CD4-positive, alpha-beta T cell treated with Interleukin-17A for 1 hour (primary cell): ENCODE data around the gene SLC22A17.

Source experiments
- DNase-seq: peaks from one replicate; pipeline ENCODE4 v3.0.0-alpha.2; 2020

SLC22A17 gene

DNA sequence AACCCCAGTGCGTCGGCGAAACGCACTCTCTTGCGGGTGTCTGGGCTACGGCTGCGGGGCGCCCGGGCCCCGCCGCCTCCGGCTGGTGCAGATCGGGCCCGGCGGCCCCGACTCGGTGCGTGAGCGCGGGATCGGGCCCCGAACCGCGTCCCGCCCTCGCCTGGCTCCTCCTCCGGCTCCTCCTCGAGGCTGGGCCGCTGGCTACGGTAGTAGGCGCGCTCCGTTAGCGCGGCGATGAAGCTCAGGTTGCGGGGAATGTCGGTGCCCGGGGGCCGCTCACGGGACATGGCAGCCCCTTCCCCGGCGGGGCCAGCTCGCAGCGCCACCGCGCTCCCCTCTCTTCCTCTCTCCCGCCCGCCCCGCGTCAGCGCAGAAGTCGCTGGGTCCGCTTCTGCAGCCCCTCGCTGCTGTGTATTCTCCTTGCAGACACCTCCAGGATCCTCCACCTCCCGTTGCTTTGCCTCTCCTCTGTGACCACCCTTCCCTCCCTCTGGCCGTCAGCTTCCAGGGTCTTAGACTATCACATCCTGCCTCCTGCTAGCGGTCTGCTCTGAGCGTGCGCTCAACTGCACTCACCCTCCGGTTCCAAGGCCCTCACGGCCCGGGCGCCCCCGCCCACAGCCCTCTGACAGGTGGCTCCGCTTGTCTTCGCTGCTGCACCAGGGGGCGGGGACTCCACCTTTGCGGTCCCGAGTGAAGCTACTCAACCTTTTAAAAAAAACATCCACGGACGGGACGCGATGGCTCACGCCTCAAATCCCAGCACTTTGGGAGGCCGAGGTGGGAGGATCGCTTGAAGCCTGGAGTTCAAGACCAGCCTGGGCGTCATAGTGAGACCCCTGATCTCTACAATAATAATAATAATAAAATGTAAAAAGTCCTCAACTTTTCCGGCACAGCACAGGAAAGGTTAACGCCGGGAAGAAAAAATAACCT lies 50.1 kb downstream of the SLC22A17 start, which contains the start of gene PPP1R3E:
Gene PPP1R3E (minus strand): TSS at position 570 of the 936 bp plus-strand sequence. CDS start 283 bp downstream, at position 287.
- DNase-seq: peak; percentile 88

DNA sequence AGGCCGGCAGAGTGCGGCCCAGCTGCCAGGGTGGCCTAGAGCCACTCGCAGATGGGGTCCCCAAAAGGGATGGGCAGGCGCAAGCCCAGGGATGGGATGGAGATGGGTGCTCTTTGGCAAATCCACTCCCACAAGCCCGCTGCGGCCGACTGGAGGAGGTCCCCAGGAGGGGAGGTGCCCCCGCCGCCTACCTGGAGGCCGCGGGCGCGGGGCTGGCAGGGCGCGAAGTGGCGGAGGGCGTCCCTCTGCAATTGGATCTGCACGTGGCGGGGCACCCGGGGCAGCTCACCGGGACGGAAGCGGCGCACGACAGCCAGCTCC lies 50.8 kb downstream of the SLC22A17 start:
- DNase-seq: no peak

DNA sequence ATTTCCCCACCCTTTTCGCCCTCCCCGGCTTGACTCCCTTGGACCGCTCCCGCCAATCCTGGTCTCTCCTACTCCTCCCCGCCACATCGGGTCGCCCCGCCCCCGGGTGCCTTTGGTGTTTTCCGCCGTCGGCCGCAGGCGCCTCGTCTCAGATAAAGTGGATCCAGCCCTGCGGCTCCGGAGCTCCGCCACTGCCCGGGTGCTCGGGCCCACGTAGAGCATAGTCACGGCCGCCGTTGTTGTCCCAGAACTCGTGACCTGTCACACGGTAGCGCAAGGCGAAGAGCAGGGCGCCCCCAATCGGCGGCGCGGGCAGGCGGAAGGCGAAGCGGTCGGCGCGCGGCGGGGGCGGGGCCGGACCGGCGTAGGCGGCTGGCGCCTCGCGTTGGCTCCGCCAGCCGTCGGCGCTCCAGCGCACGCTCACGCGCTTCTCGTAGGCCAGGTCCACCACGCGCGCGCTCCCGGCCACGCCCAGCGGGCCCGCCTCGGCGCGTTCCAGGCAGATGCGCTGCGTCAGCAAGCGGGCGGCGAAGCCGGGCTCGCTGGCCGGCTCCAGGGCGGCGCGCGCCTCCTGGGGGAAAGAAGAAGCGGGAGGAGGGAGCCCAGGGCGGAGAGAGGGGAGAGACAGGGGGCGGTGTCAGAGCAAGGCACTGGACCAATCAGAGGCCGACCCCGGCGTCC lies 51.3 kb downstream of the SLC22A17 start:
- DNase-seq: peak; percentile 97

DNA sequence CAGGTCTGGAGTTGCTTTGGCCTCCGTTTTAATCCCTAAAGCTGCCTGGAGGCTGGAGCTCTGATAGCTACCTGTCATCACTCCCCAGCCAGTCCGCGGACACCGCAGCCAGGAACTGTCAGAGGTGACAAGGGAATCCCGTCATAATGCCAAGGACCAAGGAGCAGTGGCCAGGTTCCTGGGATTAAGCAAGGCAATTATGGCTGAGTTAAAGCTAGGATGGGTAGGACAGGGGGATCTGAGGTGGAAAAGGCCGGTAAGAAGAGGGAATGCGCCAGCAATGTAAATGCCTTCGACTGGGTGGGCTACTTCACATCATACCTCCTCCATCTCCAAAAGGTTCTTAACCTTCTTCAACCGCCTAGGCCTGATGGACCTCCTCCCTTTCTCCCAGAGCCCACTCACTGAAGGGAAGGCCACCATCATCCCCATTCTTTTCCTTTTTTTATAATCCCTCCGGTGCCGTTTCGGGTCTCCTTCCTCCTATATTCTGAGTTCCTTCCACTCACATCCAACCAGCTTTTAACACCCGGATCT lies 51.9 kb downstream of the SLC22A17 start:
- DNase-seq: peak; percentile 22

DNA sequence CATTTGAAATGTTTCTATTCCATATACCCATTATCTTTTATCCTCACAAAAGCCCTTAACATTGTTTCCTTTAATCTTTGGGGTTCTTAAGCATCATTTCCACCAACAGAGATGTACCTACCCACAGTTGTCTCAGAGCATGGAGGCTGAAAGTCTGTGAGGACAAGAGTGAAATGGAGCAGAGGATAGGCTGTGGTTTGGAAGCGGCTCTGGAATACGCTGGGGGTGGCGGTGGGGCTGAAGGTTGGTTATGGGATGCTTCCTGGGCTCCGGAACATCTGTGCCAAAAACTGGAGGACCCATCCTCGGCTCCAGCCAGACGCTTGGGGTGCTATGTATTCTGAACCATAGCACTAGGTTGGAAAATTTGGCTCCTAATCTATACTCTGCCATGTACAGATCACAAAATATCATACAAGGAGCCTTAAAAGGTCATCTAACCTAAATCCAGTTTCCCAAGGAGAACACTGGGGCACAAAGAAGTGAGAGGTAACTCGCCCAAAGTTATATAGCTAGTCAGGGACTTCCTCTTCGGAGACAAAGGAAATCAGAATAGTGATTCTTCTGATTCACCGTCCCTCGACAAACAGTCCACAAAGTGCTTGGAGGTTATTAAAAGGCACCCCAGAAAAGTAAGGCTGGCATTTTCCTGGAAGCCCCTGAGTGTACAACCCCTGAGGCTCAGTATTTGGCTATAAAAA lies 52.6 kb downstream of the SLC22A17 start:
- DNase-seq: peak; percentile 16

DNA sequence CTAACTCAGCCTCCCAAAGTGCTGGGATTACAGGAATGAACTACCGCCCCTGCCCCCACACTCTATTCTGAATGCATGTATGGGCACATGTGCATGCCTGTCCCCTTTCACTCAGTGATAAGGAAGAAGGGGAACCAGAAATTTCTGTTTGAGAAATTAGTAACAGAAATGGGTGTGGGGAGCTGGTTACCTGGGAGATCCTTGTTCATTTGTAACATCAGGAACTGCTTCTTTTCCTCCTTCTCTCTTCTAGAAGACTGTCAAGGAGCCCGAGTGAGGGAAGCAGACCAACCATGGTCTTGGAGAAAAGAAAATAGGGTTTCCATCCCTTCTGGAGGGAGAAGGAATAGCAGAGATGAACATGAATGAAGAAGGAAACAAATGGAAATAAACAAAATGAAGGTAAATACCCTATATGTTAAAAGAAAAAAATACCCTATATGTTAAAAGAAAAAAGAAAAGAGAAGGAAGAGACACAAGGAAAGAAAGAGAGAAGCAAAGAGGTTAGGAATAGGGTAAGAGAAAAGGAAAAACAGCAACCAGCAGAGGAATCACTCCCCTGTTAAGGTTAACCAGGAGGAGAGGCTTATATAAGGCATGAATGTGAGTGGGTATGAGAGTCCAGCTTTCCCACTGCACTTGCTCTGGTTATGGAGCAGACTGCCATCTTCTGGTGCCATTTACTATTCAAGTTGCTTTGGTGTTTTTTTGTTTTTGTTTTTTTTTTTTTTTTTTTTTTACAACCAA lies 53.3 kb downstream of the SLC22A17 start:
- DNase-seq: peak; percentile 62

DNA sequence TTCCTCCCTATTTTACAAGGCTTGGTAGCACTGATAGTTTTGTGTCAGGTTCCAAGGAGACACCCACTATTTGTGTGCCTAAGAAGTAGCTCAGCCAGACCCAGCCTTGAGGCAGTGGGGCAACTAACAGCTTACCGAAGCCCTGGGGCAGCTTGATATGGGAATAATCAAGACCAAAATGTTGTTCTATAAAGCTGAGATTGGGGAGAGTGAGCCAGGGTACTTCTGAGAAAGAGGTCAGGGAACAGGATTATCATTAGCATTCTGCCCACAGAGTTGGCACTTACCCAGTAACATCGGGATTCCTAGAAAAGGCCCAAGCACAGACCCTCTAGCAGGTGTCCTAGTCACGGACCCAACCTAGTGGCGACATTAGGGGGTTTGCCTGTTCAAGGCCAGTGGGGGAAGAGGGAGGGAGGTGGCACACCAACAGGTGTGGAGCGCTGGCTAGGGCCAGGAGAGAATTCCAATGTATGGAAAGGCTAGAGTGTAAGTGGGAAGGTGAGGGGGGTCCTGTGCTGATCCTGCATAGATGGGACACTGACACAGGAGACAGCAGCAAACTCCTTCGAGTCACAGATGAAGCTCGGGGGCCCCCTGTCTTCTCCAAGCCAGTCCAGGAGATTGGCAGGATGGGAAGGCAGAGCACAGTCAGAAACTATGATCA lies 54.9 kb downstream of the SLC22A17 start:
- no peak for DNase-seq

DNA sequence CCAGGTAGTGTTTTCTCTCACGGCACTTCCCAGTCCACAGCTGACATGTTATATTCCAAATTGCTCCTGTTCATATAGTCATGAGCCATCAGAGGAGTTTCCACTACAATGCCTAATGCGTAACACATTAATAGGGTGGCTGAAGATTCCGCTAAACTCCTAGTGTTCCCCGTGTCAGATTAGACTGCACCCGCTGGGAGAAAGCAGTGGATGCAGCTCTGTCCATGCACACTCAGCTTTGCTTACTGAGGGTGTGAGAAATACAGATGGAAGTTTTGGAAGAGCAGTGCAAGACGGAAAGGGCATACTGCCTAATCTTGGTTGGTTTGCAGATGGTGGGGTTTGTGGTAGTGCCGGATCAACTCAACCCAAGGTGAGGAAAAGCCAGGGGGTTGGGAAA lies 55.6 kb downstream of the SLC22A17 start:
- no peak for DNase-seq
